ENCODE measurements around the gene ACACB. TPM values are rescaled to one million over a fixed set of nuclear protein-coding genes. Genes with fewer than 3 reads are reported as not detected.

The ACACB gene
- total RNA-seq, 4 donors from 2014 or later, result 402 to 560 (median 525) TPM

DNA sequence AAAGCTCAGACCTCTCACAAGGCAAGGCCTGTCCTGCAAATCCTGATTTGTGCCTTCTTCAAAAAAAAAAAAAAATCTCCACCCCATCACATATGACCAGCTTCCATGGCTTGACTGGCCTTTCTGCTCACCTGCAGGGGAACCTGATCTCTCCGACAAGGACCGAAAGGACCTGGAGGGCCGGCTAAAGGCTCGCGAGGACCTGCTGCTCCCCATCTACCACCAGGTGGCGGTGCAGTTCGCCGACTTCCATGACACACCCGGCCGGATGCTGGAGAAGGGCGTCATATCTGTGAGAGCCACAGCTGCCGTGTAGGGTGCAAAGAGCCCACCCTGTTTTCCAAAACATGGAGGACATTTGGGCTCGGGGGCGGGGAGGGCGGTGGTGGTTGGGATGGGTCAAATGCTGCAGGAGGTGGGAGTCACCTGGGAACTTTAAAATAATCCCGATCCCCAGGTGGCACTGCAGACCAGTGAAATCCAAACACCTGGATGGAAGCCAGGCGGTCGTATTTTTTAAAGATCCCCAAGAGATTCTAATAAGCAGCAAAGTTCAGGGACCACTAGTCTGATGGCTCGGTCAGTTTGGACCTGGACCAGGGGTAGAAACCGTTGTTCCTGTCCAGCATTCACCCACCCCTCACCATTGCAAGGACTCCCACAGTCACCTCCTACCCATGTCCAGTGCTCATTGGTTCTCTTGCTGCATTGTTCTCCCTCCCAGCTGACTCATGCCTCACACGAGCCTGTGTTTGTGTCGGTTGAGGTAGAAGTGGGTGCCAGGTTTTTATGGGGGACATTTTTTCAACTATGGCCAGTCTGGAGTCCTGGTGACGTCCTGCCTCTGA lies 147.9 kb downstream of the ACACB start:
- TF ChIP-seq, protein P1, sequence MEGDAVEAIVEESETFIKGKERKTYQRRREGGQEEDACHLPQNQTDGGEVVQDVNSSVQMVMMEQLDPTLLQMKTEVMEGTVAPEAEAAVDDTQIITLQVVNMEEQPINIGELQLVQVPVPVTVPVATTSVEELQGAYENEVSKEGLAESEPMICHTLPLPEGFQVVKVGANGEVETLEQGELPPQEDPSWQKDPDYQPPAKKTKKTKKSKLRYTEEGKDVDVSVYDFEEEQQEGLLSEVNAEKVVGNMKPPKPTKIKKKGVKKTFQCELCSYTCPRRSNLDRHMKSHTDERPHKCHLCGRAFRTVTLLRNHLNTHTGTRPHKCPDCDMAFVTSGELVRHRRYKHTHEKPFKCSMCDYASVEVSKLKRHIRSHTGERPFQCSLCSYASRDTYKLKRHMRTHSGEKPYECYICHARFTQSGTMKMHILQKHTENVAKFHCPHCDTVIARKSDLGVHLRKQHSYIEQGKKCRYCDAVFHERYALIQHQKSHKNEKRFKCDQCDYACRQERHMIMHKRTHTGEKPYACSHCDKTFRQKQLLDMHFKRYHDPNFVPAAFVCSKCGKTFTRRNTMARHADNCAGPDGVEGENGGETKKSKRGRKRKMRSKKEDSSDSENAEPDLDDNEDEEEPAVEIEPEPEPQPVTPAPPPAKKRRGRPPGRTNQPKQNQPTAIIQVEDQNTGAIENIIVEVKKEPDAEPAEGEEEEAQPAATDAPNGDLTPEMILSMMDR (IDR thresholded peaks at IDR 0.05), result peak; percentile 50 to 67 (median 62)
- TF ChIP-seq EP300 (IDR thresholded peaks at IDR 0.05) (no peak), POLR2A (IDR thresholded peaks at IDR 0.05) (no peak)
- 45 to 49% methylated on average over 23 of the region's 23 CpGs for WGBS, 2 donors
- Histone ChIP-seq H3K4me3 (no peak overlapping the region), H3K27ac (peak overlapping the region in 1 of 4 donors; percentile 26), H3K36me3 (peaks cover 2 to 100% (median 19%) of the 10 kb centered on the region in 3 donors), H3K27me3 (no peaks in the 10 kb centered on the region), H3K9me3 (peaks cover 0 to 12% (median 2%) of the 10 kb centered on the region in 4 donors), H3K4me1 (no peaks in the 10 kb centered on the region)
- DNase-seq (ENCODE audit: low spot score in 2 of 2), result peak; percentile 54 to 58

DNA sequence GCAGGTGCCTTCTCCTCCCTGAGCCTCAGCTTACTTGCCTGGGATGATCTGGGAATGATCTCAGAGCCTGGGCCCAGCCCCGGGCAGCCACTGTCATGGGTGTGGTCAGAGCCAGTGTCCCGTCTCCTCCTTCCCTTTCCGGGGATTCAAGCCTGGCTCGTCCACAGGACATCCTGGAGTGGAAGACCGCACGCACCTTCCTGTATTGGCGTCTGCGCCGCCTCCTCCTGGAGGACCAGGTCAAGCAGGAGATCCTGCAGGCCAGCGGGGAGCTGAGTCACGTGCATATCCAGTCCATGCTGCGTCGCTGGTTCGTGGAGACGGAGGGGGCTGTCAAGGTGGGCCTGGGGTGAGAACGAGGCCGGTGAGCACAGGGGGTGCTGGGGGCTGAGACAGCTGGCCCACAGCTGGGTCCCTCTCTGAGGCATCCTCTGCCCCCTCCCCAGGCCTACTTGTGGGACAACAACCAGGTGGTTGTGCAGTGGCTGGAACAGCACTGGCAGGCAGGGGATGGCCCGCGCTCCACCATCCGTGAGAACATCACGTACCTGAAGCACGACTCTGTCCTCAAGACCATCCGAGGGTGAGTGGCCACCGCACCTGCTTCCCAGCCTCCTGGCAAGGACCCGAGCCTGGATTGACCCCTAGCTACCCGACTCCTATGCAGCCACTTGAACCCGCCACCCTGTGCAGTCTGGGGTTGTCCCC lies 148.7 kb downstream of the ACACB start:
- DNase-seq (ENCODE audit: low spot score in 2 of 2), result no peak
- peaks cover 2 to 99% (median 19%) of the 10 kb centered on the region in 3 donors for H3K36me3 ChIP-seq
- WGBS, 2 donors, result 89 to 91% methylated on average over 21 to 27 of the region's 27 CpGs
- no peak for TF ChIP-seq POLR2A (IDR thresholded peaks at IDR 0.05)
- TF ChIP-seq, protein P1 (IDR thresholded peaks at IDR 0.05), result no peak
- TF ChIP-seq EP300 (IDR thresholded peaks at IDR 0.05), result no peak
- no peaks in the 10 kb centered on the region for H3K27me3 ChIP-seq
- H3K4me3 ChIP-seq, result no peak overlapping the region
- H3K9me3 ChIP-seq, result peaks cover 0 to 18% (median 2%) of the 10 kb centered on the region in 4 donors
- H3K27ac ChIP-seq, result peak overlapping the region in 1 of 4 donors; percentile 26
- no peaks in the 10 kb centered on the region for H3K4me1 ChIP-seq

DNA sequence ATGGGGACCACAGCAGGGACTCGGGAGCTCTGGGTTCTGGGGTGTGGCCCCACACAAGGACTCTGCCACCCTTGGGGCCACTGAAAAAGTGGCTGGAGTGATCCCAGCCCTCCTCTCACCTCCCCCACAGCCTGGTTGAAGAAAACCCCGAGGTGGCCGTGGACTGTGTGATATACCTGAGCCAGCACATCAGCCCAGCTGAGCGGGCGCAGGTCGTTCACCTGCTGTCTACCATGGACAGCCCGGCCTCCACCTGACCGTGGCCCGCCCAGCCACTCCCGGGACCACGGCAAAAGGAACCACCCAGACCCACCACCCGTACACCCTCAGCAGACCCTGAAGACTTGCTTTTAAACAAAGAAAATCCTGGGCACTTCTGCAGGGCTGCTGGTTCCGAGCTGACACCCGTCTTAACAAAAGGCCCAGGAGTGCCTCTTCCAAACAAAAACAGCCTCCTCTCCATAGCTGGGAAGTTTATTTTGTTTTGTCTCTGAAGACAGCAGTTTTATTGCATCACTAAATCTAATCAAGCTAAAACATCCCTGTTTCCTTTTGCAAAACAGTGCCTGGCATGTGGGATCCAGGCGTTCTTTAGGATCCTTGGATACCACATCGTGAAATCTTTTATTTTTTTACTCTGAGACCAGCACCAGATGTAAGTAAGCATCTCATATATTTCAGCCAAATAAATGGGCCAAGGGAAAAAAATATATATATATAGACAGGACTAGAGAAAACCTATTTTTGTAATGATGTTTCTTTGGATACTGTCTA lies 149.9 kb downstream of the ACACB start:
- Histone ChIP-seq H3K27me3 (no peaks in the 10 kb centered on the region), H3K27ac (no peak overlapping the region), H3K4me1 (no peaks in the 10 kb centered on the region), H3K9me3 (peaks cover 0 to 30% (median 2%) of the 10 kb centered on the region in 4 donors), H3K4me3 (no peak overlapping the region), H3K36me3 (peaks cover 2 to 99% (median 12%) of the 10 kb centered on the region in 3 donors)
- no peak for DNase-seq (ENCODE audit: low spot score in 2 of 2)
- TF ChIP-seq, protein P1 (IDR thresholded peaks at IDR 0.05), result no peak
- no peak for TF ChIP-seq EP300 (IDR thresholded peaks at IDR 0.05)
- no peak for TF ChIP-seq POLR2A (IDR thresholded peaks at IDR 0.05)
- 75 to 81% methylated on average over 14 to 16 of the region's 16 CpGs for WGBS, 2 donors

DNA sequence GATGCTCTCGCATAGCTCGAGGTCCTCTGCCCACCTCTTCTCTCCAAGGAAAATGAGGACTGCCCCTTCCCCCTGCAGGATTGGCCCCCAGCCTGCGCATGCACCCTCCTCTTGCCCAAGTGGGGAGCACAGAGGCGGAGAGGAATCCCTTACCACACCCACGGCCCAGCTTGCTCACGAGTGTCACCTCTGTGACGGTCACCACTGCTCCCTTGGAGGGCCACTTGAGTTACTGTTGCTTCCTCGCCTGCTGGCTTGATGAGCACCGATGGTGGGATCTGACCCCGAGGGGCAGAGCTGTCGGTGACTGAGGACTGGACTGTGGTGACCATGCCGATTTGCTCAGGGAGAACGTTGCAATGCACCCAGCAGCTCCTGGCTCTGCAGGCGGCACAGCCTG lies 151.0 kb downstream of the ACACB start:
- DNase-seq (ENCODE audit: low spot score in 2 of 2), result no peak
- peaks cover 0 to 32% (median 2%) of the 10 kb centered on the region in 4 donors for H3K9me3 ChIP-seq
- WGBS, 2 donors, result 84 to 89% methylated on average over 14 of the region's 14 CpGs
- no peak overlapping the region for H3K27ac ChIP-seq
- no peak overlapping the region for H3K4me3 ChIP-seq
- no peaks in the 10 kb centered on the region for H3K27me3 ChIP-seq
- TF ChIP-seq, protein P1 (IDR thresholded peaks at IDR 0.05), result no peak
- TF ChIP-seq EP300 (IDR thresholded peaks at IDR 0.05) (no peak), POLR2A (IDR thresholded peaks at IDR 0.05) (no peak)
- H3K36me3 ChIP-seq, result peaks cover 2 to 89% (median 10%) of the 10 kb centered on the region in 3 donors
- H3K4me1 ChIP-seq, result no peaks in the 10 kb centered on the region

Measured in tibial nerve (tissue), 4 donors.